Esophagus muscularis mucosa (tissue), 4 donors: ENCODE results near the gene PPP6R2. TPM values are rescaled to one million over a fixed set of nuclear protein-coding genes. Genes with fewer than 3 reads are reported as not detected.
A peak's percentile ranks its signal among the peaks of the same experiment; 100 is the strongest.

Source experiments
- DNase-seq: peaks from one replicate; pipeline ENCODE4 v3.0.0-alpha.2; 2017; ENCODE audit errors: extremely low spot score
- H3K27ac ChIP-seq, 4 donors: fragments of 200-600 bp; sonication (generic); replicated peaks in 1 of 4; 1 replicate in 3 of 4; 2 replicates in 1 of 4; pipeline ENCODE4 v1.5.1; 2016 to 2019; ENCODE audit warnings: mild to moderate bottlenecking in 1 of 4
- H3K27me3 ChIP-seq, 4 donors: fragments of 200-600 bp; sonication (generic); one replicate each; pipeline versions ENCODE4 v1.5.1 to v1.6.0; 2016 to 2019
- H3K36me3 ChIP-seq, 4 donors: fragments of 200-600 bp; sonication (generic); one replicate each; pipeline ENCODE4 v1.5.1; 2016 to 2019
- H3K4me1 ChIP-seq, 4 donors: fragments of 200-600 bp; sonication (generic); one replicate each; pipeline ENCODE4 v1.5.1; 2016 to 2019
- H3K4me3 ChIP-seq, 4 donors: fragments of 200-600 bp; sonication (generic); 1 replicate in 2 of 4; 2 replicates in 2 of 4; pipeline ENCODE4 v1.5.1; 2016 to 2019; ENCODE audit warnings: mild to moderate bottlenecking in 4 of 4, moderate library complexity in 1 of 4
- H3K9me3 ChIP-seq, 4 donors: fragments of 200-600 bp; sonication (generic); 1 replicate in 3 of 4; 2 replicates in 1 of 4; pipeline ENCODE4 v1.5.1; 2016 to 2019
- EP300 ChIP-seq: sonication (generic); formaldehyde crosslinking; IDR thresholded peaks from one replicate; pipeline ENCODE4 v1.6.1; 2017; ENCODE audit warnings: antibody characterized with exemption
- POLR2A ChIP-seq: fragments of 450-650 bp; IDR thresholded peaks from one replicate; pipeline ENCODE4 v1.6.1; 2017; ENCODE audit warnings: antibody characterized with exemption, moderate library complexity, mild to moderate bottlenecking, low read depth
- POLR2AphosphoS5 ChIP-seq, 2 donors: sonication (generic); formaldehyde crosslinking; IDR thresholded peaks; one replicate each; pipeline ENCODE4 v1.6.1; 2017; ENCODE audit warnings: antibody characterized with exemption in 2 of 2
- WGBS: methylation state at CpG from one replicate; pipeline ENCODE4 v1.1.5; 2018; 5-methylcytosine and 5-hydroxymethylcytosine counted together
- intact Hi-C: fragments of 100-400 bp; cut with DNase I; formaldehyde crosslinking; loops from one replicate; pipeline ENCODE4 v1.15.1; 2023
- total RNA-seq, 4 donors: library from RNA; depleted of rRNA; stranded (reverse); fragments of >200 nt; gene quantifications; one replicate each; pipeline versions ENCODE4 v1.1.0 to v1.2.1, GENCODE V29; 2016
- TF ChIP-seq, protein P1 (sequence below), 3 experiments: fragments of 200-600 bp in 2 of 3; fragments of 450-650 bp in 1 of 3; sonication (generic) in 2 of 3; IDR thresholded peaks; one replicate each; pipeline ENCODE4 v1.5.1; 2017 to 2019; ENCODE audit warnings: antibody characterized with exemption in 3 of 3, mild to moderate bottlenecking in 2 of 3, moderate library complexity in 1 of 3

PPP6R2 gene
- total RNA-seq, 4 donors from 2014 or later = 57.7 to 79.4 (median 65.3) TPM

DNA sequence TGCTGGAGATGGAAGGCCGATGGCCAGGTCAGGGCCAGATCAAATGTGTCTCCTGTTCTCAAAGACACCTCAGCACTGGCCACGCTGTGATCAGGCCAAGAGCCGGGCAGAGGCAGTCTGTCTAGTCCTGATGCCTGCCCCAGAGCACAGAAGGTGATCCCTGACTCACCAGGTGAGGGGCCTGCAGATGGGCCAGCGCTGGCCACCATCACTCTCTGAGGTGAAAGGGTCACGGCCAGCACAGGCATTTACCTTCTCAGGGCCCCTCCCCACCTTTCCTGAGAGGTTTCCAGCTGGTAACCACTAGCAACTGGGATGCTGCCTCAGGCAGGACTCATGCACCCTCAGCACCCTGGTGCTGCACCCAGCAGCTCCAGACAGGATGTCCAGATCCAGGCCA, 128.8 kb downstream of the PPP6R2 start:
- 83% methylated on average over 2 of the region's 5 CpGs for WGBS
- intact Hi-C loops = loop anchor here (5.0 to 10.0 kb wide), 2 partner anchors 35 to 227 kb away; partner anchors contain the start of genes LMF2, NCAPH2 and TUBGCP6
- DNase-seq = no peak
- Histone ChIP-seq H3K4me3 (no peak overlapping the region), H3K36me3 (peaks cover 6 to 15% (median 14%) of the 10 kb centered on the region in 4 donors), H3K27ac (no peak overlapping the region), H3K9me3 (no peaks in the 10 kb centered on the region), H3K4me1 (peaks cover 56 to 69% (median 66%) of the 10 kb centered on the region in 4 donors), H3K27me3 (no peaks in the 10 kb centered on the region)
- TF ChIP-seq, protein P1, sequence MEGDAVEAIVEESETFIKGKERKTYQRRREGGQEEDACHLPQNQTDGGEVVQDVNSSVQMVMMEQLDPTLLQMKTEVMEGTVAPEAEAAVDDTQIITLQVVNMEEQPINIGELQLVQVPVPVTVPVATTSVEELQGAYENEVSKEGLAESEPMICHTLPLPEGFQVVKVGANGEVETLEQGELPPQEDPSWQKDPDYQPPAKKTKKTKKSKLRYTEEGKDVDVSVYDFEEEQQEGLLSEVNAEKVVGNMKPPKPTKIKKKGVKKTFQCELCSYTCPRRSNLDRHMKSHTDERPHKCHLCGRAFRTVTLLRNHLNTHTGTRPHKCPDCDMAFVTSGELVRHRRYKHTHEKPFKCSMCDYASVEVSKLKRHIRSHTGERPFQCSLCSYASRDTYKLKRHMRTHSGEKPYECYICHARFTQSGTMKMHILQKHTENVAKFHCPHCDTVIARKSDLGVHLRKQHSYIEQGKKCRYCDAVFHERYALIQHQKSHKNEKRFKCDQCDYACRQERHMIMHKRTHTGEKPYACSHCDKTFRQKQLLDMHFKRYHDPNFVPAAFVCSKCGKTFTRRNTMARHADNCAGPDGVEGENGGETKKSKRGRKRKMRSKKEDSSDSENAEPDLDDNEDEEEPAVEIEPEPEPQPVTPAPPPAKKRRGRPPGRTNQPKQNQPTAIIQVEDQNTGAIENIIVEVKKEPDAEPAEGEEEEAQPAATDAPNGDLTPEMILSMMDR (IDR thresholded peaks at IDR 0.05) = no peak
- no peak for TF ChIP-seq POLR2AphosphoS5 (IDR thresholded peaks at IDR 0.05)
- no peak for TF ChIP-seq EP300
- TF ChIP-seq POLR2A = no peak

GRCh38 chr22:50473088-50473487, 130.0 kb downstream of the PPP6R2 start:
- peaks cover 56 to 69% (median 65%) of the 10 kb centered on the region in 4 donors for H3K4me1 ChIP-seq
- H3K27me3 ChIP-seq = no peaks in the 10 kb centered on the region
- DNase-seq = no peak
- peaks cover 0 to 4% (median 3%) of the 10 kb centered on the region in 4 donors for H3K36me3 ChIP-seq
- intact Hi-C loops = loop anchor here (5.0 to 10.0 kb wide), 2 partner anchors 34 to 228 kb away; partner anchors contain the start of genes LMF2, NCAPH2 and TUBGCP6
- no peak for TF ChIP-seq EP300
- no peak for TF ChIP-seq POLR2AphosphoS5 (IDR thresholded peaks at IDR 0.05)
- TF ChIP-seq POLR2A = no peak
- TF ChIP-seq, protein P1 (IDR thresholded peaks at IDR 0.05) = no peak
- H3K9me3 ChIP-seq = no peaks in the 10 kb centered on the region
- H3K27ac ChIP-seq = no peak overlapping the region
- peak overlapping the region; percentile 84 to 98 (median 94) for H3K4me3 ChIP-seq
- WGBS = 72% methylated on average over 6 of the region's 6 CpGs

GRCh38 chr22:50473855-50474671, 130.9 kb downstream of the PPP6R2 start:
- intact Hi-C loops = loop anchor here (5.0 to 10.0 kb wide), 2 partner anchors 33 to 229 kb away; partner anchors contain the start of genes LMF2, NCAPH2 and TUBGCP6
- peak overlapping the region; percentile 84 to 98 (median 94) for H3K4me3 ChIP-seq
- H3K4me1 ChIP-seq = peaks cover 51 to 61% (median 58%) of the 10 kb centered on the region in 4 donors
- DNase-seq = no peak
- no peaks in the 10 kb centered on the region for H3K36me3 ChIP-seq
- peak overlapping the region; percentile 85 to 90 (median 90) for H3K27ac ChIP-seq
- no peaks in the 10 kb centered on the region for H3K9me3 ChIP-seq
- 5% methylated on average over 28 of the region's 62 CpGs for WGBS
- H3K27me3 ChIP-seq = peaks cover 0 to 7% (median 0%) of the 10 kb centered on the region in 4 donors
- TF ChIP-seq POLR2A = no peak
- no peak for TF ChIP-seq EP300
- peak in 1 of 2 donors; percentile 5 for TF ChIP-seq POLR2AphosphoS5 (IDR thresholded peaks at IDR 0.05)

- TF ChIP-seq POLR2AphosphoS5 (IDR thresholded peaks at IDR 0.05) (peak; percentile 61 to 77), POLR2A (peak; percentile 8), EP300 (no peak)
- TF ChIP-seq, protein P1 (IDR thresholded peaks at IDR 0.05) = no peak
- WGBS = 26% methylated on average over 3 of the region's 97 CpGs
- peak; percentile 96 for DNase-seq
- H3K4me1 ChIP-seq = peaks cover 42 to 52% (median 49%) of the 10 kb centered on the region in 4 donors
- intact Hi-C loops = loop anchor here (5.0 to 10.0 kb wide), 2 partner anchors 32 to 230 kb away; partner anchors contain the start of genes LMF2, NCAPH2 and TUBGCP6
- H3K4me3 ChIP-seq = peak within 1 kb of the TSS; percentile 84 to 98 (median 94)
- H3K27me3 ChIP-seq = peaks cover 0 to 16% (median 0%) of the 10 kb centered on the region in 4 donors
- peak within 1 kb of the TSS; percentile 85 to 90 (median 90) for H3K27ac ChIP-seq
- no peaks in the 10 kb centered on the region for H3K36me3 ChIP-seq
- H3K9me3 ChIP-seq = no peaks in the 10 kb centered on the region
Observed at GRCh38 chr22:50474710-50475651, 131.9 kb downstream of the PPP6R2 start, which contains the start of gene SBF1. TSS of gene SBF1 (minus strand) at chr22:50475035. CDS start at chr22:50474840, 195 bp downstream.
